ENCODE measurements around the gene PTPN7. TPM values are rescaled to one million over a fixed set of nuclear protein-coding genes. Genes with fewer than 3 reads are reported as not detected.
"Not testable (repeated sequence)": the region's sequence is repeated elsewhere in the genome, so short reads cannot be mapped to it uniquely, and the experiment has no call there.

Gene PTPN7
- polyA plus RNA-seq, 1 of the 3 experiments (the other 2 are of a cell fraction), result not detected

DNA sequence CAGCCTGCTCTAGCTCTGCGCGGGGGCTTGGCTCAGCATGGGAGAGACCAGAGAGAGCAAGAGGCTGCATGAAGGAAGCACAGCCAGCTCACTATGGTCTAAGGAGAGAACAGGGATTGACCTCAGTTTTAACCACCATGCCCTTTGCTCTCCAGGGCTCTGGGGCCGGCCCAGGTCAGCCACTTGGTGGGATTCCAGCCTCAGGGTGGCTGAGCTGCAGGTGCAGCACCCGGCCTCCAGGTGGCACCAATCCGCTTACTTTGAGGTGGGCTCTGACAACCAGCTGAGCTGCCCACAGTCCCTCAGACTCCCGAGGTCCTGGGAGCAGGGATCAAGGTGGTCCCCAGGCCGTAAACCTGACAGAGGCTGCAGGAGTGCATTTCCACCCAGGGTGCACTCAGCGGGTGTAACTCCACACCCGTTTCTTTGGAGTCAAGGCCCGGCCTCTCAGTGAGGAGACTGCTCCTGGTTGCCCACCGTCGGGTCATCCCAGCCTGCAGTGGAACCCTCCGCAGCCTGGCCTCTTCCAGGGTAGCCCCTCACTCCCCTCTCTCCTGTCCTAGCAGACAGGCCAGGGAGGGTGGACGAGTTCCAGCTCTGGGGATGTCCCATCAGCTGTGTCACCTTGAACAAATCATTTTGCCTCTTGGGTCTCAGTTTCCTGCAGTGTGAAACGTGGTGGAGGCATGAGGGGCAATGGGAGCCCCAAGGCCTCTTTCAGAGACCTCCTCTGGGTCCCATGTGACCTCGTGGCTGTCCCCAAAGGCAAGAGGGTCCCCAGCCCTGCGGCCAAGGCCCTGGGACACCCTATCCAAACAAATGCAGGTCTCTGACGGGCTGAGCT lies 32.6 kb upstream of the PTPN7 start:
- POLR2A ChIA-PET, result interaction anchor here (0.6 to 0.9 kb wide), 4 partner anchors 19 to 164 kb away, joined by 3 to 7 read pairs (median 4); partner anchors contain the start of gene UBE2T
- peaks cover 28% of the 10 kb centered on the region for H3K27me3 ChIP-seq (ENCODE audit: insufficient read depth)
- TF ChIP-seq RAD21 (IDR thresholded peaks at IDR 0.05; ENCODE audit: low read length) (peak; percentile 84), SMC3 (IDR thresholded peaks at IDR 0.05; ENCODE audit: low read depth, low read length) (peak; percentile 87), RXRA (IDR thresholded peaks at IDR 0.05; ENCODE audit: borderline replicate concordance, low read depth) (no peak), CTCF (IDR thresholded peaks at IDR 0.05) (peak; percentile 83), TCF12 (IDR thresholded peaks at IDR 0.05) (no peak)

GRCh38 chr1:202191391-202191790 lies 31.0 kb upstream of the PTPN7 start:
- H3K9ac ChIP-seq; H3K27ac ChIP-seq (ENCODE audit: low read depth in 2 of 2, low read length in 1 of 2); H3K9me2 ChIP-seq; POLR2A ChIA-PET; H3K36me3 ChIP-seq (replicated peaks in 1 of 2; ENCODE audit: control insufficient read depth in 1 of 2, insufficient read depth in 2 of 2, low read length in 1 of 2); H2AFZ ChIP-seq (ENCODE audit: low read depth); H3K79me2 ChIP-seq (ENCODE audit: insufficient read depth); H3K4me2 ChIP-seq; H3F3A ChIP-seq (replicated peaks; ENCODE audit: insufficient read depth); H3K4me3 ChIP-seq (ENCODE audit: low read depth in 2 of 2, low read length in 1 of 2); H3K9me3 ChIP-seq; DNase-seq; H4K20me1 ChIP-seq (ENCODE audit: insufficient read depth): not testable (repeated sequence)
- Histone ChIP-seq H3K27me3 (ENCODE audit: insufficient read depth) (peaks cover 28% of the 10 kb centered on the region), H3K4me1 (ENCODE audit: control insufficient read depth in 1 of 2, insufficient read depth in 2 of 2, low read depth in 1 of 2, low read length in 1 of 2) (peaks cover 0 to 10% of the 10 kb centered on the region in 2 experiments; a peak in 1 of 4 replicates)
- WGBS (ENCODE audit: low lambda C conversion rate), result no CpG with 5 or more reads among the region's 33 CpGs
- CTCF ChIA-PET, result interaction anchor here (1.6 to 8.1 kb wide), 5 partner anchors 12 to 124 kb away, joined by 4 to 187 read pairs (median 73); no protein-coding TSS in a partner anchor

More for the DNA sequence above, 32.6 kb upstream of the PTPN7 start:
- Histone ChIP-seq H3K79me2 (ENCODE audit: insufficient read depth) (no peaks in the 10 kb centered on the region), H3K4me2 (peak overlapping the region; percentile 52; the same call in 1 of the 2 replicates), H3K27ac (ENCODE audit: low read depth in 2 of 2, low read length in 1 of 2) (no peak overlapping the region), H3K9ac (no peak overlapping the region), H3K36me3 (replicated peaks in 1 of 2; ENCODE audit: control insufficient read depth in 1 of 2, insufficient read depth in 2 of 2, low read length in 1 of 2) (no peaks in the 10 kb centered on the region), H3F3A (replicated peaks; ENCODE audit: insufficient read depth) (no peaks in the 10 kb centered on the region), H2AFZ (ENCODE audit: low read depth) (0 out of 2 replicates have a peak overlapping the region, but pooled peaks have one; percentile 35), H3K4me3 (ENCODE audit: low read depth in 2 of 2, low read length in 1 of 2) (no peak overlapping the region), H3K9me2 (no peaks in the 10 kb centered on the region), H3K9me3 (no peaks in the 10 kb centered on the region), H4K20me1 (ENCODE audit: insufficient read depth) (no peaks in the 10 kb centered on the region), H3K4me1 (ENCODE audit: control insufficient read depth in 1 of 2, insufficient read depth in 2 of 2, low read depth in 1 of 2, low read length in 1 of 2) (peaks cover 0 to 10% of the 10 kb centered on the region in 2 experiments; a peak in 1 of 4 replicates)
- CTCF ChIA-PET, result interaction anchor here (0.6 to 6.1 kb wide), 50 partner anchors 8 to 546 kb away, joined by 3 to 161 read pairs (median 5); no protein-coding TSS in a partner anchor
- peak; percentile 89 for DNase-seq
- WGBS (ENCODE audit: low lambda C conversion rate), result 39% methylated on average over 10 of the region's 18 CpGs
